SK-N-SH treated with all-trans-retinoic acid at 6 μM for 48 hours (cell line): ENCODE measurements around the gene LAMA2.

Experiments used
- BACH2 ChIP-seq: fragments of 250-450 bp; sonication (Bioruptor Pico); IDR thresholded peaks from 2 replicates; pipeline ENCODE4 v1.9.0; 2021; ENCODE audit warnings: mild to moderate bottlenecking, borderline replicate concordance
- CREB5 ChIP-seq: fragments of 250-450 bp; sonication (Bioruptor Pico); IDR thresholded peaks from 2 replicates; pipeline ENCODE4 v1.5.1; 2020; ENCODE audit warnings: low read depth, mild to moderate bottlenecking, moderate library complexity
- ISL1 ChIP-seq: fragments of 250-450 bp; sonication (Bioruptor Pico); IDR thresholded peaks from 2 replicates; pipeline ENCODE4 v2.1.2; 2022; ENCODE audit warnings: mild to moderate bottlenecking, moderate library complexity
- OSR1 ChIP-seq: fragments of 250-450 bp; sonication (Bioruptor Pico); IDR thresholded peaks from 2 replicates; pipeline ENCODE4 v1.8.0; 2022; ENCODE audit warnings: moderate library complexity, mild to moderate bottlenecking, inconsistent platforms
- PATZ1 ChIP-seq: fragments of 250-450 bp; sonication (Bioruptor Pico); IDR thresholded peaks from 2 replicates; pipeline ENCODE4 v1.8.0; 2020; ENCODE audit warnings: mild to moderate bottlenecking, moderate library complexity, borderline replicate concordance
- PPARA ChIP-seq: fragments of 250-450 bp; sonication (Bioruptor Pico); IDR thresholded peaks from 2 replicates; pipeline ENCODE4 v1.5.0; 2020; ENCODE audit warnings: mild to moderate bottlenecking, borderline replicate concordance
- ZC3H10 ChIP-seq: fragments of 250-450 bp; sonication (Bioruptor Pico); IDR thresholded peaks from 2 replicates; pipeline ENCODE4 v1.5.1; 2021; ENCODE audit warnings: mild to moderate bottlenecking, moderate library complexity
- ZFP3 ChIP-seq: fragments of 250-450 bp; sonication (Bioruptor Pico); IDR thresholded peaks from 2 replicates; pipeline ENCODE4 v1.5.0; 2020; ENCODE audit warnings: mild to moderate bottlenecking, moderate library complexity
- ZFP30 ChIP-seq: fragments of 450-650 bp; formaldehyde crosslinking; IDR thresholded peaks from 2 replicates; pipeline ENCODE4 v1.5.0; 2022; ENCODE audit warnings: mild to moderate bottlenecking, moderate library complexity

- TF ChIP-seq CREB5 (CRISPR knock-in tag) (no peak), ZFP3 (CRISPR knock-in tag) (no peak), OSR1 (no peak), PPARA (no peak), ZC3H10 (no peak), ZFP30 (CRISPR knock-in tag) (no peak), BACH2 (no peak), ISL1 (no peak), PATZ1 (CRISPR knock-in tag) (no peak)
These were observed 163.6 kb downstream of the LAMA2 start for GRCh38 chr6:129046526-129046925.
